CD4-positive, alpha-beta memory T cell (primary cell): ENCODE measurements around the gene NCL. TPM values are rescaled to one million over a fixed set of nuclear protein-coding genes. Genes with fewer than 3 reads are reported as not detected.
A peak's percentile ranks its signal among the peaks of the same experiment; 100 is the strongest.

Experiments used
- CTCF ChIA-PET: fragments of 350-600 bp; sonication (Branson Sonifier 250); formaldehyde crosslinking; loops from one replicate; lab custom pipeline; 2021; ENCODE audit warnings: inconsistent platforms; ENCODE audit not compliant: partially characterized antibody; lab: Charles Lee
- POLR2A ChIA-PET: fragments of 350-600 bp; sonication (Branson Sonifier 250); formaldehyde crosslinking; loops from one replicate; lab custom pipeline; 2021; ENCODE audit not compliant: partially characterized antibody; lab: Charles Lee
- DNase-seq, 5 donors: peaks; one replicate each; pipeline versions ENCODE4 v3.0.0 to v3.0.0-alpha.2; 2020 to 2022; ENCODE audit warnings: mixed read lengths in 1 of 5
- H3K27ac ChIP-seq: one replicate; pipeline ENCODE4 v1.7.0; 2013; ENCODE audit warnings: low read depth, low read length
- H3K27me3 ChIP-seq: 2 replicates; pipeline ENCODE4 v1.7.0; 2013; ENCODE audit warnings: mild to moderate bottlenecking, low read length, moderate library complexity; ENCODE audit not compliant: insufficient read depth
- H3K36me3 ChIP-seq: 2 replicates; pipeline ENCODE4 v1.7.0; 2013; ENCODE audit warnings: mild to moderate bottlenecking, low read length, moderate library complexity; ENCODE audit not compliant: insufficient read depth
- H3K4me1 ChIP-seq: 2 replicates; pipeline ENCODE4 v1.7.0; 2013; ENCODE audit warnings: mild to moderate bottlenecking, low read length, moderate library complexity; ENCODE audit not compliant: insufficient read depth
- H3K4me3 ChIP-seq, 2 donors: one replicate each; pipeline ENCODE4 v1.7.0; 2013; ENCODE audit warnings: low read length in 2 of 2, mild to moderate bottlenecking in 1 of 2
- H3K9me3 ChIP-seq, 2 donors: one replicate each; pipeline ENCODE4 v1.7.0; 2013; ENCODE audit warnings: low read length in 2 of 2, control low read depth in 1 of 2; ENCODE audit not compliant: control insufficient read depth in 1 of 2
- H3K27ac Mint-ChIP-seq, 7 donors: one replicate each; pipeline ENCODE4 v1.8.0; 2020 to 2021; ENCODE audit warnings: mixed read lengths in 7 of 7, mild to moderate bottlenecking in 6 of 7, inconsistent platforms in 3 of 7, moderate library complexity in 3 of 7
- H3K27me3 Mint-ChIP-seq, 2 donors: one replicate each; pipeline ENCODE4 v1.8.0; 2020 to 2021; ENCODE audit warnings: mixed read lengths in 2 of 2
- H3K36me3 Mint-ChIP-seq, 2 donors: one replicate each; pipeline ENCODE4 v1.8.0; 2020 to 2021; ENCODE audit warnings: mixed read lengths in 2 of 2, inconsistent platforms in 1 of 2, mild to moderate bottlenecking in 1 of 2
- H3K4me1 Mint-ChIP-seq, 4 donors: one replicate each; pipeline ENCODE4 v1.8.0; 2020 to 2021; ENCODE audit warnings: mixed read lengths in 4 of 4, mild to moderate bottlenecking in 1 of 4
- H3K4me3 Mint-ChIP-seq, 8 donors: one replicate each; pipeline ENCODE4 v1.8.0; 2020 to 2021; ENCODE audit warnings: mixed read lengths in 8 of 8, mild to moderate bottlenecking in 7 of 8, moderate library complexity in 6 of 8, inconsistent platforms in 3 of 8
- H3K9me3 Mint-ChIP-seq, 8 donors: one replicate each; pipeline ENCODE4 v1.8.0; 2020 to 2021; ENCODE audit warnings: mixed read lengths in 8 of 8, mild to moderate bottlenecking in 5 of 8, inconsistent platforms in 3 of 8, moderate library complexity in 1 of 8
- intact Hi-C: fragments of 100-400 bp; cut with micrococcal nuclease; formaldehyde crosslinking; loops from one replicate; pipeline ENCODE4 v1.15.1; 2023
- polyA plus RNA-seq, 2 donors: library from polyadenylated mRNA; unstranded; fragments of 300-500 nt; fragmentation: Illumina TruSeq; gene quantifications; one replicate each; pipeline ENCODE4 v1.2.3, GENCODE V29; 2021
- total RNA-seq, 2 experiments: library from RNA; stranded (reverse); gene quantifications; one replicate each; pipeline ENCODE4 v1.2.3, GENCODE V29; 2021

Gene NCL
- total and polyA plus RNA-seq, 4 experiments from 2014 or later: 150 to 593 (median 385) TPM

- Histone ChIP-seq H3K36me3 (peaks cover 89% of the 10 kb centered on the region), H3K27me3 (no peaks in the 10 kb centered on the region), H3K4me3 (no peak overlapping the region), H3K4me1 (peaks cover 20% of the 10 kb centered on the region), H3K27ac (no peak overlapping the region), H3K9me3 (no peaks in the 10 kb centered on the region)
- Mint-ChIP-seq H3K36me3 (peaks cover 60 to 84% of the 10 kb centered on the region in 2 donors), H3K27ac (peak overlapping the region in 2 of 7 donors; percentile 29 to 73), H3K27me3 (no peaks in the 10 kb centered on the region), H3K4me3 (no peak overlapping the region), H3K9me3 (peaks cover 0 to 5% (median 0%) of the 10 kb centered on the region in 8 donors), H3K4me1 (peaks cover 18 to 43% (median 29%) of the 10 kb centered on the region in 4 donors)
- intact Hi-C loops: no loop called here
- no peak for DNase-seq
- POLR2A ChIA-PET: interaction anchor here (1.9 to 7.4 kb wide), 2 partner anchors 8 to 26 kb away, joined by 5 to 99 read pairs; partner anchors contain the start of gene NCL
- CTCF ChIA-PET: interaction anchor here (1.1 to 1.7 kb wide), 3 partner anchors 26 to 159 kb away, joined by 3 to 4 read pairs (median 4); no protein-coding TSS in a partner anchor
Measured at GRCh38 chr2:231456295-231457004, 7.8 kb downstream of the NCL start.

- H3K36me3 ChIP-seq: peaks cover 83% of the 10 kb centered on the region
- Mint-ChIP-seq H3K9me3 (peaks cover 0 to 5% (median 0%) of the 10 kb centered on the region in 8 donors), H3K27ac (peak overlapping the region in 2 of 7 donors; percentile 16 to 73), H3K4me1 (peaks cover 15 to 40% (median 27%) of the 10 kb centered on the region in 4 donors), H3K27me3 (no peaks in the 10 kb centered on the region), H3K36me3 (peaks cover 57 to 81% of the 10 kb centered on the region in 2 donors), H3K4me3 (no peak overlapping the region)
- H3K27ac ChIP-seq: no peak overlapping the region
- ChIA-PET POLR2A (interaction anchor here (0.7 to 7.4 kb wide), 3 partner anchors 8 to 228 kb away, joined by 3 to 99 read pairs (median 5); partner anchors contain the start of gene NCL), CTCF (interaction anchor here (1.0 to 1.1 kb wide), 2 partner anchors 27 to 146 kb away, joined by 4 read pairs; no protein-coding TSS in a partner anchor)
- no peaks in the 10 kb centered on the region for H3K9me3 ChIP-seq
- intact Hi-C loops: no loop called here
- H3K27me3 ChIP-seq: no peaks in the 10 kb centered on the region
- H3K4me1 ChIP-seq: peaks cover 17% of the 10 kb centered on the region
- no peak for DNase-seq
- no peak overlapping the region for H3K4me3 ChIP-seq
Measured at GRCh38 chr2:231455890-231456289, 8.4 kb downstream of the NCL start.

DNA sequence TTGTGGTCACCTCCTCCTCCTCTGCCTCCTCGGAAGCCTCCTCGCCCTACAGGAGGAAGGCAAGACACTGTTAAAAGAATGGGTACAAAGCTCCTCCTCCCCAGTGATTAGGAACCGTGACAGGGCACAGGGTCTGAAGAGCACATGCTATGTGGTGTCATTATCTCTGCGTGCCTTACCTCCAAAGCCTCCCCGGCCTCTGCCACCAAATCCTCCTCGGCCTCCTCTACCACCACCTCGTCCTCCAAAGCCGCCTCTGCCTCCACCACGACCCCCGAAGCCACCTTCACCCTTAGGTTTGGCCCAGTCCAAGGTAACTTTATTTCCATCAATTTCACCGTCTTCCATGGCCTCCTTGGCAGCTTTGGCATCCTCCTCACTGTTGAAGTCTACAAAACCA lies 9.1 kb downstream of the NCL start:
- H3K4me1 ChIP-seq: peaks cover 11% of the 10 kb centered on the region
- H3K27ac ChIP-seq: no peak overlapping the region
- H3K27me3 Mint-ChIP-seq: no peaks in the 10 kb centered on the region
- ChIA-PET CTCF (interaction anchor here (1.0 to 5.4 kb wide), 5 partner anchors 11 to 352 kb away, joined by 3 to 64 read pairs (median 4); no protein-coding TSS in a partner anchor), POLR2A (interaction anchor here (0.7 to 7.4 kb wide), 3 partner anchors 9 to 228 kb away, joined by 3 to 99 read pairs (median 4); partner anchors contain the start of gene NCL)
- H3K9me3 ChIP-seq: no peaks in the 10 kb centered on the region
- peak overlapping the region in 5 of 7 donors; percentile 44 to 89 (median 73) for H3K27ac Mint-ChIP-seq
- H3K36me3 Mint-ChIP-seq: peaks cover 51 to 74% of the 10 kb centered on the region in 2 donors
- H3K4me3 Mint-ChIP-seq: no peak overlapping the region
- peaks cover 10 to 33% (median 20%) of the 10 kb centered on the region in 4 donors for H3K4me1 Mint-ChIP-seq
- no peaks in the 10 kb centered on the region for H3K27me3 ChIP-seq
- H3K9me3 Mint-ChIP-seq: peaks cover 0 to 4% (median 0%) of the 10 kb centered on the region in 8 donors
- no peak for DNase-seq
- intact Hi-C loops: no loop called here
- no peak overlapping the region for H3K4me3 ChIP-seq
- H3K36me3 ChIP-seq: peaks cover 76% of the 10 kb centered on the region

DNA sequence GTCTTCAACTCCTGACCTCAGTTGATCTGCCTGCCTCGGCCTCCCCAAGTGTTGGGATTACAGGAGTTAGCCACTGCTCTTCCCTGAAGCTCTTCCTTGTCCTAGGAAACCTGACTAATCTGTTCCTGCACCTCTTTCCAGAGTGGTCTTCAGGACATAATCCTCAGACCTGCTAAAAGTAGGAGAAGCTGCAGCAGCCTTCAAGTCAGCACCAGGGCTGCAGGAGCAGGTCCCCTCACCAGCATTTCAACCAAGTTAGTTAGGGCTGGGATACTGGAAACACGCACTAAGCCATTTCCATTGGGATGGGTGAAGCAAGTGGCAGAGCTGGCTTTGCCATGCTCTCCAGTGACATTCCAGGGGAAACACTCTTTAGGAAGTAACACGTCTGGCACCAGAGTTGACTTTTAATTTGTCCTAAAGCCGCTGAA lies 9.9 kb downstream of the NCL start:
- H3K4me3 Mint-ChIP-seq: no peak overlapping the region
- H3K36me3 ChIP-seq: peaks cover 68% of the 10 kb centered on the region
- intact Hi-C loops: loop anchor here (5.0 kb wide), 2 partner anchors 207 to 632 kb away; no protein-coding TSS in a partner anchor
- no peaks in the 10 kb centered on the region for H3K9me3 ChIP-seq
- no peak overlapping the region for H3K4me3 ChIP-seq
- H3K27me3 ChIP-seq: no peaks in the 10 kb centered on the region
- peaks cover 45 to 69% of the 10 kb centered on the region in 2 donors for H3K36me3 Mint-ChIP-seq
- POLR2A ChIA-PET: interaction anchor here (1.1 to 7.4 kb wide), 5 partner anchors 10 to 401 kb away, joined by 3 to 99 read pairs (median 4); partner anchors contain the start of gene NCL
- H3K27ac Mint-ChIP-seq: peak overlapping the region in 5 of 7 donors; percentile 41 to 75 (median 60)
- no peaks in the 10 kb centered on the region for H3K27me3 Mint-ChIP-seq
- H3K9me3 Mint-ChIP-seq: peaks cover 0 to 4% (median 0%) of the 10 kb centered on the region in 8 donors
- no peak for DNase-seq
- peaks cover 6 to 28% (median 17%) of the 10 kb centered on the region in 4 donors for H3K4me1 Mint-ChIP-seq
- H3K27ac ChIP-seq: no peak overlapping the region
- CTCF ChIA-PET: interaction anchor here (1.3 to 5.4 kb wide), 5 partner anchors 11 to 351 kb away, joined by 3 to 64 read pairs (median 4); no protein-coding TSS in a partner anchor
- peaks cover 3% of the 10 kb centered on the region for H3K4me1 ChIP-seq

GRCh38 chr2:231452799-231453508 lies 11.3 kb downstream of the NCL start:
- intact Hi-C loops: loop anchor here (1.0 to 5.0 kb wide), 5 partner anchors 11 to 631 kb away; partner anchors contain the start of gene NCL
- Mint-ChIP-seq H3K36me3 (peaks cover 34 to 56% of the 10 kb centered on the region in 2 donors), H3K9me3 (peaks cover 0 to 4% (median 0%) of the 10 kb centered on the region in 8 donors), H3K27me3 (no peaks in the 10 kb centered on the region), H3K27ac (peak overlapping the region in 6 of 7 donors; percentile 49 to 86 (median 68)), H3K4me1 (peaks cover 2 to 17% (median 10%) of the 10 kb centered on the region in 4 donors), H3K4me3 (no peak overlapping the region)
- Histone ChIP-seq H3K4me3 (no peak overlapping the region), H3K4me1 (no peaks in the 10 kb centered on the region), H3K9me3 (no peaks in the 10 kb centered on the region), H3K27ac (no peak overlapping the region), H3K27me3 (no peaks in the 10 kb centered on the region), H3K36me3 (peaks cover 54% of the 10 kb centered on the region)
- peak in 1 of 5 donors; percentile 15 for DNase-seq
- ChIA-PET POLR2A (interaction anchor here (0.7 to 7.4 kb wide), 4 partner anchors 11 to 396 kb away, joined by 3 to 99 read pairs (median 13); partner anchors contain the start of gene NCL), CTCF (interaction anchor here (0.6 to 5.4 kb wide), 12 partner anchors 9 to 364 kb away, joined by 3 to 64 read pairs (median 6); partner anchors contain the start of gene NCL)

DNA sequence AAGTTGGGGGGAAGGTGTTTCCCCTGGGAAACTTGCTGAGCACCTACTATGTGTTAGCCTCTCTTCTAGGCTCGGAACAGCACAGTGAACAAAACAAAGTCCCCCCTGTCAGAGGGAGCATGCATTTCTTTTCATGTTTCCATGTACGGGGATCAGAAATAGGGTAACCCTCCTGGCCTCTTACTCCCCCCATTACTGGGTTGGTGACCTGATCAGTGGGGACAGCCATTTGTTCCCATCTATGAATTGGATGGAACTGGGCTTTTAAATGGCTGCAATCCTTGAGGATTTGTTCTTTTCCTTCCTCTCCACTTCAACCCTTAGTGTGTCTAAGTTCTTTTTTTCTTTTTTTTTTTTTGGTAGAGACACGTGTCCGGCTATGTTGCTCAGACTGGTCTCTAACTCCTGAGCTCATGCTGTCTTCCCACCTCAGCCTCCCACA lies 13.7 kb downstream of the NCL start:
- Histone ChIP-seq H3K36me3 (peaks cover 30% of the 10 kb centered on the region), H3K4me1 (no peaks in the 10 kb centered on the region), H3K4me3 (no peak overlapping the region), H3K9me3 (no peaks in the 10 kb centered on the region), H3K27ac (no peak overlapping the region), H3K27me3 (no peaks in the 10 kb centered on the region)
- ChIA-PET CTCF (interaction anchor here (0.7 to 5.4 kb wide), 6 partner anchors 14 to 347 kb away, joined by 3 to 64 read pairs (median 8); partner anchors contain the start of gene NCL), POLR2A (interaction anchor here (7.4 kb wide), 1 partner anchor 13 kb away, joined by 99 read pairs; the partner anchor contains the start of gene NCL)
- H3K36me3 Mint-ChIP-seq: peaks cover 10 to 32% of the 10 kb centered on the region in 2 donors
- H3K9me3 Mint-ChIP-seq: peaks cover 0 to 4% (median 0%) of the 10 kb centered on the region in 8 donors
- peaks cover 2 to 11% (median 6%) of the 10 kb centered on the region in 4 donors for H3K4me1 Mint-ChIP-seq
- peak overlapping the region in 2 of 7 donors; percentile 15 to 47 for H3K27ac Mint-ChIP-seq
- no peak overlapping the region for H3K4me3 Mint-ChIP-seq
- no peaks in the 10 kb centered on the region for H3K27me3 Mint-ChIP-seq
- intact Hi-C loops: loop anchor here (5.0 kb wide), 2 partner anchors 203 to 628 kb away; no protein-coding TSS in a partner anchor
- no peak for DNase-seq
